ENCODE data around the gene BBLN.
"Not testable (repeated sequence)": the region's sequence is repeated elsewhere in the genome, so short reads cannot be mapped to it uniquely, and the experiment has no call there.

BBLN gene

GRCh38 chr9:128124873-128125579, 35.0 kb upstream of the BBLN start:
- DNase-seq (ENCODE audit: low read depth) = no peak

GRCh38 chr9:128125580-128126354, 34.3 kb upstream of the BBLN start:
- DNase-seq (ENCODE audit: low read depth) = no peak

GRCh38 chr9:128127568-128127989, 32.5 kb upstream of the BBLN start, which contains the start of gene PTGES2:
Gene PTGES2, minus strand, starts transcription at chr9:128127729. Its CDS starts 12 bp downstream, at chr9:128127717.
- DNase-seq (ENCODE audit: low read depth) = peak; percentile 78

- peak; percentile 75 for DNase-seq (ENCODE audit: low read depth)
These were observed 31.9 kb upstream of the BBLN start for GRCh38 chr9:128127990-128128835.

- DNase-seq (ENCODE audit: low read depth) = no peak
These were observed 31.1 kb upstream of the BBLN start for GRCh38 chr9:128128836-128129590.

- DNase-seq (ENCODE audit: low read depth) = peak; percentile 27
These were observed 30.0 kb upstream of the BBLN start for GRCh38 chr9:128129976-128130590.

- DNase-seq (ENCODE audit: low read depth) = not testable (repeated sequence)
These were observed 29.4 kb upstream of the BBLN start for GRCh38 chr9:128130651-128131050.

GRCh38 chr9:128131346-128131745, 28.7 kb upstream of the BBLN start:
- not testable (repeated sequence) for DNase-seq (ENCODE audit: low read depth)

GRCh38 chr9:128132139-128132538, 27.9 kb upstream of the BBLN start:
- not testable (repeated sequence) for DNase-seq (ENCODE audit: low read depth)

- not testable (repeated sequence) for DNase-seq (ENCODE audit: low read depth)
These were observed 24.5 kb upstream of the BBLN start for GRCh38 chr9:128135561-128135960.

- no peak for DNase-seq (ENCODE audit: low read depth)
These were observed 23.0 kb upstream of the BBLN start for GRCh38 chr9:128136816-128137793.

- no peak for DNase-seq (ENCODE audit: low read depth)
These were observed 22.1 kb upstream of the BBLN start for GRCh38 chr9:128138001-128138400.

- DNase-seq (ENCODE audit: low read depth) = no peak
These were observed 20.4 kb upstream of the BBLN start for GRCh38 chr9:128139621-128140020.

GRCh38 chr9:128141604-128142003, 18.5 kb upstream of the BBLN start:
- no peak for DNase-seq (ENCODE audit: low read depth)

GRCh38 chr9:128142061-128142460, 18.0 kb upstream of the BBLN start:
- DNase-seq (ENCODE audit: low read depth) = no peak

- DNase-seq (ENCODE audit: low read depth) = no peak
These were observed 17.5 kb upstream of the BBLN start for GRCh38 chr9:128142596-128142995.

- DNase-seq (ENCODE audit: low read depth) = no peak
These were observed 16.4 kb upstream of the BBLN start for GRCh38 chr9:128143525-128144238.

- DNase-seq (ENCODE audit: low read depth) = no peak
These were observed 15.6 kb upstream of the BBLN start for GRCh38 chr9:128144239-128145181.

Data from stimulated activated CD8-positive, alpha-beta memory T cell treated with anti-CD3 and anti-CD28 coated beads, Interleukin-12 subunit alpha, Interleukin-12 subunit beta, amount 100 ng/mL, for 4 hours (primary cell).